Measurements from ENCODE around the gene LILRA6. TPM values are rescaled to one million over a fixed set of nuclear protein-coding genes. Genes with fewer than 3 reads are reported as not detected.
"Not testable (repeated sequence)": the region's sequence is repeated elsewhere in the genome, so short reads cannot be mapped to it uniquely, and the experiment has no call there.

The LILRA6 gene
- total RNA-seq, 1 experiment from 2014 or later, result not detected

- BruUV-seq (replicated peaks), result no TSS peak
- intact Hi-C loops (cut with micrococcal nuclease; ENCODE audit: unreplicated experiment), result no loop called here
Measured at GRCh38 chr19:54207983-54208783, 34.4 kb downstream of the LILRA6 start.

DNA sequence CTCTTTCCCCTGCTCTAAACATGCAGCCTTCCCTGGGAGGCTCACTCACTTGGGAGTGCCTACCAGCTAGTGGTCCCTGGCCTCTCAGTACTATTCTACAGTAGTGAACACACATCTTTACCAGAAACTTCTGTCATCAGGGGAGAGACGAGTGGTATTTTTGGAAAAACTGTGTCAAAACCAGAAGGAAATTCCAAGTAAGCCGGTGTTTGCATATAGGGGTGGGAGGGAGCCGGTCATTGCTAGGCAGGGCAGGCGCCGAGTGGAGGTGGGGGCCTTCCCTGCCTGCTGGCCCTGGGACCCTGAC is 35.0 kb downstream of the LILRA6 start:
- no peak overlapping the region for H3K4me3 ChIP-seq (ENCODE audit: low read depth, low read length, poor library complexity, severe bottlenecking)
- peak overlapping the region; percentile 13 for H3K27ac ChIP-seq (ENCODE audit: low read depth, low read length, poor library complexity, severe bottlenecking)
- no peak for DNase-seq (ENCODE audit: low spot score)
- peaks cover 44% of the 10 kb centered on the region for H3K4me1 ChIP-seq (ENCODE audit: insufficient read depth, low read length, poor library complexity, severe bottlenecking)
- no peak for TF ChIP-seq EZH2 (IDR thresholded peaks at IDR 0.05; ENCODE audit: borderline replicate concordance, low read depth, low read length, poor library complexity, severe bottlenecking)
- TF ChIP-seq, protein P1, sequence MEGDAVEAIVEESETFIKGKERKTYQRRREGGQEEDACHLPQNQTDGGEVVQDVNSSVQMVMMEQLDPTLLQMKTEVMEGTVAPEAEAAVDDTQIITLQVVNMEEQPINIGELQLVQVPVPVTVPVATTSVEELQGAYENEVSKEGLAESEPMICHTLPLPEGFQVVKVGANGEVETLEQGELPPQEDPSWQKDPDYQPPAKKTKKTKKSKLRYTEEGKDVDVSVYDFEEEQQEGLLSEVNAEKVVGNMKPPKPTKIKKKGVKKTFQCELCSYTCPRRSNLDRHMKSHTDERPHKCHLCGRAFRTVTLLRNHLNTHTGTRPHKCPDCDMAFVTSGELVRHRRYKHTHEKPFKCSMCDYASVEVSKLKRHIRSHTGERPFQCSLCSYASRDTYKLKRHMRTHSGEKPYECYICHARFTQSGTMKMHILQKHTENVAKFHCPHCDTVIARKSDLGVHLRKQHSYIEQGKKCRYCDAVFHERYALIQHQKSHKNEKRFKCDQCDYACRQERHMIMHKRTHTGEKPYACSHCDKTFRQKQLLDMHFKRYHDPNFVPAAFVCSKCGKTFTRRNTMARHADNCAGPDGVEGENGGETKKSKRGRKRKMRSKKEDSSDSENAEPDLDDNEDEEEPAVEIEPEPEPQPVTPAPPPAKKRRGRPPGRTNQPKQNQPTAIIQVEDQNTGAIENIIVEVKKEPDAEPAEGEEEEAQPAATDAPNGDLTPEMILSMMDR (conservative IDR thresholded peaks at IDR 0.05; ENCODE audit: low read depth, low read length), result no peak
- ChIA-PET POLR2A (ENCODE audit: low non-redundant PET) (interaction anchor here (0.6 kb wide), 1 partner anchor 708 kb away, joined by 7 read pairs; no protein-coding TSS in a partner anchor), CTCF (no interaction called here)
- no peaks in the 10 kb centered on the region for H3K27me3 ChIP-seq (replicated peaks; ENCODE audit: insufficient read depth, low read depth, low read length, poor library complexity)
- H3K9me3 ChIP-seq (ENCODE audit: low read depth, low read length, poor library complexity, severe bottlenecking), result no peaks in the 10 kb centered on the region
- BruUV-seq (replicated peaks), result no TSS peak
- intact Hi-C loops (cut with micrococcal nuclease; ENCODE audit: unreplicated experiment), result no loop called here
- H3K36me3 ChIP-seq (ENCODE audit: insufficient read depth, low read length, poor library complexity, severe bottlenecking), result peaks cover 61% of the 10 kb centered on the region

More at GRCh38 chr19:54207983-54208783, 34.4 kb downstream of the LILRA6 start:
- Histone ChIP-seq H3K27ac (ENCODE audit: low read depth, low read length, poor library complexity, severe bottlenecking) (peak overlapping the region; percentile 13), H3K9me3 (ENCODE audit: low read depth, low read length, poor library complexity, severe bottlenecking) (no peaks in the 10 kb centered on the region), H3K4me1 (ENCODE audit: insufficient read depth, low read length, poor library complexity, severe bottlenecking) (peaks cover 39% of the 10 kb centered on the region), H3K27me3 (replicated peaks; ENCODE audit: insufficient read depth, low read depth, low read length, poor library complexity) (no peaks in the 10 kb centered on the region), H3K4me3 (ENCODE audit: low read depth, low read length, poor library complexity, severe bottlenecking) (no peak overlapping the region), H3K36me3 (ENCODE audit: insufficient read depth, low read length, poor library complexity, severe bottlenecking) (peaks cover 55% of the 10 kb centered on the region)
- CTCF ChIA-PET, result no interaction called here
- POLR2A ChIA-PET (ENCODE audit: low non-redundant PET), result interaction anchor here (0.6 kb wide), 1 partner anchor 708 kb away, joined by 7 read pairs; no protein-coding TSS in a partner anchor
- DNase-seq (ENCODE audit: low spot score), result no peak
- TF ChIP-seq EZH2 (IDR thresholded peaks at IDR 0.05; ENCODE audit: borderline replicate concordance, low read depth, low read length, poor library complexity, severe bottlenecking), result no peak
- TF ChIP-seq, protein P1 (conservative IDR thresholded peaks at IDR 0.05; ENCODE audit: low read depth, low read length), result no peak

GRCh38 chr19:54207193-54207592 is 35.4 kb downstream of the LILRA6 start:
- H3K9me3 ChIP-seq (ENCODE audit: low read depth, low read length, poor library complexity, severe bottlenecking); H3K4me3 ChIP-seq (ENCODE audit: low read depth, low read length, poor library complexity, severe bottlenecking); POLR2A ChIA-PET (ENCODE audit: low non-redundant PET); H3K27ac ChIP-seq (ENCODE audit: low read depth, low read length, poor library complexity, severe bottlenecking); H3K27me3 ChIP-seq (replicated peaks; ENCODE audit: insufficient read depth, low read depth, low read length, poor library complexity); DNase-seq (ENCODE audit: low spot score); CTCF ChIA-PET; intact Hi-C loops (cut with micrococcal nuclease; ENCODE audit: unreplicated experiment); BruUV-seq (replicated peaks): not testable (repeated sequence)
- Histone ChIP-seq H3K4me1 (ENCODE audit: insufficient read depth, low read length, poor library complexity, severe bottlenecking) (peaks cover 49% of the 10 kb centered on the region), H3K36me3 (ENCODE audit: insufficient read depth, low read length, poor library complexity, severe bottlenecking) (peaks cover 65% of the 10 kb centered on the region)

GRCh38 chr19:54206831-54207177 is 35.8 kb downstream of the LILRA6 start:
- H3K27ac ChIP-seq (ENCODE audit: low read depth, low read length, poor library complexity, severe bottlenecking), result peak overlapping the region; percentile 21
- BruUV-seq (replicated peaks), result no TSS peak
- no peak for DNase-seq (ENCODE audit: low spot score)
- no peak for TF ChIP-seq EZH2 (IDR thresholded peaks at IDR 0.05; ENCODE audit: borderline replicate concordance, low read depth, low read length, poor library complexity, severe bottlenecking)
- TF ChIP-seq, protein P1 (conservative IDR thresholded peaks at IDR 0.05; ENCODE audit: low read depth, low read length), result no peak
- H3K36me3 ChIP-seq (ENCODE audit: insufficient read depth, low read length, poor library complexity, severe bottlenecking), result peaks cover 69% of the 10 kb centered on the region
- CTCF ChIA-PET, result no interaction called here
- intact Hi-C loops (cut with micrococcal nuclease; ENCODE audit: unreplicated experiment), result no loop called here
- H3K4me3 ChIP-seq (ENCODE audit: low read depth, low read length, poor library complexity, severe bottlenecking), result no peak overlapping the region
- no peaks in the 10 kb centered on the region for H3K9me3 ChIP-seq (ENCODE audit: low read depth, low read length, poor library complexity, severe bottlenecking)
- POLR2A ChIA-PET (ENCODE audit: low non-redundant PET), result interaction anchor here (1.6 kb wide), 1 partner anchor 17 kb away, joined by 6 read pairs; the partner anchor contains the start of gene MBOAT7
- peaks cover 52% of the 10 kb centered on the region for H3K4me1 ChIP-seq (ENCODE audit: insufficient read depth, low read length, poor library complexity, severe bottlenecking)
- no peaks in the 10 kb centered on the region for H3K27me3 ChIP-seq (replicated peaks; ENCODE audit: insufficient read depth, low read depth, low read length, poor library complexity)

Data from A673 (cell line).